GM12864 (cell line): ENCODE measurements around the gene FOXP4.

ENCODE experiments used
- DNase-seq: peaks from one replicate; pipeline ENCODE4 v3.0.0-alpha.2; 2011; ENCODE audit warnings: low read depth
- H3K4me3 ChIP-seq: 2 replicates; pipeline ENCODE4 v1.5.1; 2011; ENCODE audit warnings: mild to moderate bottlenecking, low read depth, low read length, control low read depth
- CTCF ChIP-seq: IDR thresholded peaks from 2 replicates; pipeline ENCODE4 v1.5.1; 2011; ENCODE audit warnings: low read depth, mild to moderate bottlenecking, moderate library complexity, low read length, control low read depth, inconsistent platforms; ENCODE audit errors: missing control alignments

The FOXP4 gene

GRCh38 chr6:41545703-41546474 is at the start of gene FOXP4:
TSS of gene FOXP4 (plus strand) at chr6:41546381. CDS start at chr6:41565761, 19,380 bp downstream.
- DNase-seq, result peak; percentile 79
- H3K4me3 ChIP-seq, result peak within 1 kb of the TSS; percentile 83
- no peak for TF ChIP-seq CTCF

GRCh38 chr6:41497573-41497972 is 48.6 kb upstream of the FOXP4 start:
- DNase-seq, result no peak
- TF ChIP-seq CTCF, result no peak
- no peak overlapping the region for H3K4me3 ChIP-seq

GRCh38 chr6:41497994-41498393 is 48.2 kb upstream of the FOXP4 start:
- H3K4me3 ChIP-seq, result no peak overlapping the region
- no peak for TF ChIP-seq CTCF
- no peak for DNase-seq

DNA sequence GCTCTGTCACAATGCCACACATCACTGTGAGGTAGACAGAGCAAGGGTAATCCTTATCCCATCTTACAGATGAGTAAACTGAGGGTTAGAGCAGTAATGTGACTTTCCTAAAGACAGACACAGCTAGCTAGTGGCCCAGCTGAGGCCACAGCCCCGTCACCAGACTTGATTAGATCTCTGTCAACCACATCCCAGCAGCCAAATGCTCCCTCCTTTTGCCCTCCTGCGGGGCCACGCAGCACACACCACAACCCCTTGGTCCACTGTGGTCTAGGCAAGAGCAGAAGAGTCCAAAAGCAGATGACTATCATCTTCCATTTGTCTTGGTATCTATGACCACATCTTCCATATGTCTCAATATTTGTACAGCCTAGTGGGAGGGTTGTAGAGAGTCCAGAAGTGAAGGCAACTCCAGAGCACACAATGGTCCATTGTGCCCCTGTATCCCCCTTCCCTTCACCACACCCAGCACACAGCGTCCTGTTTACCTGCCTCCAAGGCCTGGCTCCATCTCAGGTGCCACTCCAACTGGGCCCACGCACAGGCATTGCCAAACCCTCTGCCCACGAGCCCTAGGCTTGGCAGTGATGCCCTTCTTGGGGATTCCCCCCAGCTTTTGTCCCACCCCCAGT is 47.1 kb upstream of the FOXP4 start:
- no peak overlapping the region for H3K4me3 ChIP-seq
- DNase-seq, result no peak
- TF ChIP-seq CTCF, result no peak

DNA sequence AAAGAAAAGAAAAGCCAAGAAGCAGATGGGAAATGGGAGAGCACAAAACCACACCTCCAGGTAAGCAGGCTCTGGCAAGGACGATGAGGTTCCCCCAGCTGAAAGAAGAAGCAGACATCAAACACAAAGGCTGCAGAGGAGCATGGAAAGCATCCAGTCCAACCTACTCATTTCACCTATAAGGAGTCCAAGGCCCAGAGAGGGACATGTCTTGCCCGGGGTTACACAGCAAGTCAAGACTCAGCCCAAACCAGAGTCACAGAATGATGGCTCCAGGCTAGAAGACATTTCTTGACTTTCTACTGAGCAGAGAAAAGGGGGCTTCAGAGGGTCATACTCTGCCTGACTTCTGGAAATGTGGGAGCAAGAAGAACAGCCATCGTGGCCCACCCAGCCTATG is 45.6 kb upstream of the FOXP4 start:
- no peak for DNase-seq
- no peak for TF ChIP-seq CTCF
- no peak overlapping the region for H3K4me3 ChIP-seq

- no peak overlapping the region for H3K4me3 ChIP-seq
- no peak for TF ChIP-seq CTCF
- no peak for DNase-seq
Measured at GRCh38 chr6:41502566-41502916, 43.6 kb upstream of the FOXP4 start.
